Natural killer cell (primary cell): ENCODE measurements around the gene ST6GALNAC4. TPM values are rescaled to one million over a fixed set of nuclear protein-coding genes. Genes with fewer than 3 reads are reported as not detected.
A peak's percentile ranks its signal among the peaks of the same experiment; 100 is the strongest.

Source experiments
- ATAC-seq, 3 donors: fragments of 150-1000 bp in 2 of 3; fragments of 200-7000 bp in 1 of 3; cut with Tn5 transposase; 1 replicate in 1 of 3; 2 replicates in 2 of 3; pipeline ENCODE4 v1.10.0; 2021; ENCODE audit warnings: mild to moderate bottlenecking in 2 of 3, moderate library complexity in 2 of 3
- DNase-seq, 2 donors: peaks; one replicate each; pipeline versions ENCODE4 v3.0.0 to v3.0.0-alpha.2; 2013 to 2021; ENCODE audit warnings: mixed read lengths in 1 of 2
- H3K27ac ChIP-seq: one replicate; pipeline ENCODE4 v1.5.1; 2013; ENCODE audit warnings: mild to moderate bottlenecking, low read length
- H3K27me3 ChIP-seq: one replicate; pipeline ENCODE4 v1.6.1; 2013; ENCODE audit warnings: low read length; ENCODE audit not compliant: control insufficient read depth, insufficient read depth
- H3K36me3 ChIP-seq: one replicate; pipeline ENCODE4 v1.6.1; 2013; ENCODE audit warnings: low read length; ENCODE audit not compliant: control insufficient read depth, insufficient read depth
- H3K4me1 ChIP-seq: one replicate; pipeline ENCODE4 v1.6.1; 2013; ENCODE audit warnings: low read length; ENCODE audit not compliant: control insufficient read depth, insufficient read depth
- H3K4me3 ChIP-seq: one replicate; pipeline ENCODE4 v1.5.1; 2013; ENCODE audit warnings: low read length
- H3K9me3 ChIP-seq: one replicate; pipeline ENCODE4 v1.6.1; 2013; ENCODE audit warnings: low read length; ENCODE audit not compliant: control insufficient read depth, insufficient read depth
- H3K27ac Mint-ChIP-seq, 2 donors: one replicate each; pipeline ENCODE4 v1.8.0; 2022; ENCODE audit warnings: mild to moderate bottlenecking in 2 of 2, mixed read lengths in 2 of 2, moderate library complexity in 1 of 2
- H3K27me3 Mint-ChIP-seq, 2 donors: one replicate each; pipeline ENCODE4 v1.8.0; 2022; ENCODE audit warnings: low read depth in 2 of 2, mixed read lengths in 2 of 2
- H3K36me3 Mint-ChIP-seq: one replicate; pipeline ENCODE4 v1.8.0; 2022; ENCODE audit warnings: mixed read lengths
- H3K4me1 Mint-ChIP-seq, 2 donors: one replicate each; pipeline ENCODE4 v1.8.0; 2022; ENCODE audit warnings: mixed read lengths in 2 of 2
- H3K4me3 Mint-ChIP-seq: one replicate; pipeline ENCODE4 v1.8.0; 2022; ENCODE audit warnings: mild to moderate bottlenecking, moderate library complexity, mixed read lengths
- H3K9me3 Mint-ChIP-seq, 2 donors: one replicate each; pipeline ENCODE4 v1.8.0; 2022; ENCODE audit warnings: mixed read lengths in 2 of 2
- CTCF ChIP-seq: fragments of 200-600 bp; IDR thresholded peaks from one replicate; pipeline ENCODE4 v1.8.0; 2022; ENCODE audit warnings: antibody characterized with exemption
- WGBS: methylation state at CpG from one replicate; pipeline ENCODE4 v1.1.7; 2013; ENCODE audit warnings: missing lambda C conversion rate; ENCODE audit not compliant: insufficient coverage; 5-methylcytosine and 5-hydroxymethylcytosine counted together
- intact Hi-C: fragments of 100-400 bp; cut with micrococcal nuclease; formaldehyde crosslinking; loops from one replicate; pipeline ENCODE4 v1.14.2; 2022
- total RNA-seq, 4 donors: library from RNA; stranded (reverse); fragments of 120-200 nt in 1 of 4; gene quantifications; one replicate each; pipeline versions ENCODE4 v1.2.3 to v1.2.4, GENCODE V29; 2013 to 2022

ST6GALNAC4 gene
- total RNA-seq, 3 donors from 2014 or later (not counting 1 experiment from before 2014, with no cell fraction given) = 18.8 to 33.0 (median 20.4) TPM

DNA sequence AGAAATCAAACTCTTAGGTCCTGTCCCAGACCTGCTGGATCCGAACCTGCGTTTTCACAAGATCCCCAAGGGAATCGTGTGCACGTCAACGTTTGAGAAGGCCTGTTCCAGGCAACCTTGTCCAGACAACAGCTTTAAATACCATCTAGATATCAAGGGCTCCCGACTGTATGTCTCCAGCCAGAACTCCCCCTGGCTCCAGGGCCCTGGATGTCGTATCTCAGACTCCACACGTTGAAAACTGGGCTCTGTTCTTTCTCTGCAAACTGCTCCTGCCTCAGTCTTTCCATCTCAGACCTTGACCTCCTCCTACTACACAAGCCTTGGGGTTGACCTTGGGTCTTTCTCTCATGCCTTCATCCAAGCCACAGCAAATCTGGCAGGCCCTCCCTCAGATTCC is 56.6 kb downstream of the ST6GALNAC4 start:
- no peak for TF ChIP-seq CTCF
- H3K27ac ChIP-seq = no peak overlapping the region
- H3K9me3 Mint-ChIP-seq = no peaks in the 10 kb centered on the region
- H3K4me1 ChIP-seq = peaks cover 89% of the 10 kb centered on the region
- no peaks in the 10 kb centered on the region for H3K27me3 Mint-ChIP-seq
- H3K4me3 ChIP-seq = no peak overlapping the region
- H3K27ac Mint-ChIP-seq = peak overlapping the region in 1 of 2 donors; percentile 96
- no peak for DNase-seq
- intact Hi-C loops = loop anchor here (5.0 to 10.0 kb wide), 2 partner anchors 57 to 355 kb away; partner anchors contain the start of gene ST6GALNAC4
- no peak overlapping the region for H3K4me3 Mint-ChIP-seq
- H3K27me3 ChIP-seq = no peaks in the 10 kb centered on the region
- no peaks in the 10 kb centered on the region for H3K36me3 Mint-ChIP-seq
- peaks cover 18 to 58% of the 10 kb centered on the region in 2 donors for H3K4me1 Mint-ChIP-seq
- no peaks in the 10 kb centered on the region for H3K9me3 ChIP-seq
- no peak for ATAC-seq
- no peaks in the 10 kb centered on the region for H3K36me3 ChIP-seq
- WGBS = 91% methylated on average over 8 of the region's 8 CpGs

DNA sequence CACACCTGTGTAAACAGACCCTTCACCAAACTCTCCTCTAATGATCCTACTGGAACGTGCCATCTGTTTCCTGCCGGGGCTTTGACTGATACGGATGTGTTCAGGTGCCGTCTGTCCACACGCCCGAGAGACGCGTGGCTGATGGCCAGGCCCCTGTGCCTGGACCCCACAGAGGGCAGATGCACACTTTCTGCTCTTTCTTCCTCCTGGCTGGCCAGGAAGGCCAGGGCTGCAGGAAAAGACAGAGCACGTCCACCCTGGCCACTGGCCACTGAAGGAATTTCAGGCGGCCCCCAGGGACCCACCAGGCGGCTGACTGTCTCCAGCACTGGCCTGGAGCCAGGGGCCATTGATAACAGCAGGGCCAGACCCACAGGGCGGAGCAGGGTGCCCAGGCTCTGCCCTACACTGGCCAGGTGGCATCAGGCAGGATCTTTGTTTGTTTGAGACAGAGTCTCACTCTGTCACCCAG is 58.8 kb downstream of the ST6GALNAC4 start:
- H3K4me1 Mint-ChIP-seq = peaks cover 17 to 56% of the 10 kb centered on the region in 2 donors
- 65% methylated on average over 12 of the region's 12 CpGs for WGBS
- no peaks in the 10 kb centered on the region for H3K36me3 Mint-ChIP-seq
- H3K9me3 Mint-ChIP-seq = no peaks in the 10 kb centered on the region
- no peak for DNase-seq
- H3K4me3 Mint-ChIP-seq = peak overlapping the region; percentile 21
- Histone ChIP-seq H3K4me3 (no peak overlapping the region), H3K36me3 (no peaks in the 10 kb centered on the region), H3K27me3 (no peaks in the 10 kb centered on the region), H3K4me1 (peaks cover 95% of the 10 kb centered on the region), H3K9me3 (no peaks in the 10 kb centered on the region), H3K27ac (no peak overlapping the region)
- no peak for ATAC-seq
- H3K27ac Mint-ChIP-seq = no peak overlapping the region
- intact Hi-C loops = no loop called here
- no peak for TF ChIP-seq CTCF
- H3K27me3 Mint-ChIP-seq = no peaks in the 10 kb centered on the region

Other genes starting within 250 kb of the ST6GALNAC4 start
- not detected for gene CFAP157, start 210.1 kb downstream of the ST6GALNAC4 start, total RNA-seq
- 10 to 100 TPM in 2 of 3 donors, 1 to 10 TPM in 1; 6.9 to 11.5 (median 11.0) TPM for gene PTRH1, start 201.4 kb downstream of the ST6GALNAC4 start, total RNA-seq
- gene TTC16, start 201.0 kb downstream of the ST6GALNAC4 start, total RNA-seq = 10 to 100 TPM; 15.5 to 23.0 (median 21.5) TPM
- gene TOR2A, start 181.7 kb downstream of the ST6GALNAC4 start, total RNA-seq = 10 to 100 TPM; 20.9 to 27.8 (median 23.7) TPM
- gene SH2D3C, start 138.4 kb downstream of the ST6GALNAC4 start, total RNA-seq = 10 to 100 TPM; 42.8 to 86.8 (median 56.6) TPM
- gene CDK9, start 131.0 kb downstream of the ST6GALNAC4 start, total RNA-seq = 100 to 1,000 TPM; 181 to 207 (median 188) TPM
- gene FPGS, start 114.2 kb downstream of the ST6GALNAC4 start, total RNA-seq = 100 to 1,000 TPM in 2 of 3 donors, 10 to 100 TPM in 1; 99.1 to 108 (median 107) TPM
- 10 to 100 TPM in 2 of 3 donors, 1 to 10 TPM in 1; 8.5 to 13.6 (median 12.3) TPM for gene ENG, start 62.4 kb downstream of the ST6GALNAC4 start, total RNA-seq
- 10 to 100 TPM; 47.3 to 76.3 (median 54.2) TPM for gene AK1, start 39.4 kb downstream of the ST6GALNAC4 start, total RNA-seq
- 100 to 1,000 TPM; 120 to 148 (median 127) TPM for gene ST6GALNAC6, start 17.4 kb downstream of the ST6GALNAC4 start, total RNA-seq
- gene PIP5KL1, start 13.7 kb upstream of the ST6GALNAC4 start, total RNA-seq = 1 to 10 TPM in 1 of 3 donors, under 1 TPM in 2; 0.52 to 1.4 (median 0.97) TPM
- 10 to 100 TPM; 22.9 to 31.4 (median 24.1) TPM for gene DPM2, start 20.8 kb upstream of the ST6GALNAC4 start, total RNA-seq
- 10 to 100 TPM; 10.3 to 36.0 (median 28.2) TPM for gene EEIG1, start 63.9 kb upstream of the ST6GALNAC4 start, total RNA-seq
- 10 to 100 TPM; 11.9 to 12.6 (median 12.1) TPM for gene NAIF1, start 150.3 kb upstream of the ST6GALNAC4 start, total RNA-seq
- 10 to 100 TPM; 16.8 to 19.1 (median 18.9) TPM for gene SLC25A25, start 151.2 kb upstream of the ST6GALNAC4 start, total RNA-seq
- 10 to 100 TPM; 43.4 to 57.0 (median 53.3) TPM for gene PTGES2, start 210.7 kb upstream of the ST6GALNAC4 start, total RNA-seq
- under 1 TPM in 2 of 3 donors, not detected in 1; 0.82 to 0.99 TPM for gene LCN2, start 232.4 kb upstream of the ST6GALNAC4 start, total RNA-seq
- gene BBLN, start 243.2 kb upstream of the ST6GALNAC4 start, total RNA-seq = 10 to 100 TPM; 61.8 to 74.0 (median 69.3) TPM